ENCODE data around the gene GPR55. TPM values are rescaled to one million over a fixed set of nuclear protein-coding genes. Genes with fewer than 3 reads are reported as not detected.

The GPR55 gene
- polyA plus RNA-seq, 4 donors, result 0.22 to 1.6 (median 0.56) TPM

DNA sequence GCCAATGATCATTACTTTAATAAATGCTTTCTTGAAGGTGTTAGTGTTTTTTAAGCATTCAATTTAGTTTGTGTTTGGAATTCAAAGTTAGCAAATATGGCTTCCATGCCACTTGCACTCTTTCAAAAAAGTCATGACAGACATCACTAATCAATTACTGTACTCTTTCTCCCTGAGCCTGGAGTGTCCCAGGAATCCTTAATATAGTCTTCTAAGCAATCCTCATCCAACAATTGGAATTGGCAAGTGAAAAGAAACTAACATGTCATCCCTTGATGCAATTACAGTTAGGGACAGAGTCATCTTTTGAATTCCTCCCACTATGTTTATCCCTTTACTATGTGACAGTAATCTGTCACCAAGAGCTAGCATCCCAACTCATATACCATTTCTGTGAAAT, 29.7 kb upstream of the GPR55 start:
- DNase-seq (no peak), FAIRE-seq (no peak)
- Histone ChIP-seq H3K4me1 (ENCODE audit: control insufficient read depth in 3 of 3, insufficient read depth in 2 of 3, low read depth in 1 of 3, low read length in 2 of 3) (peaks cover 0 to 4% (median 0%) of the 10 kb centered on the region in 3 donors), H3K27me3 (ENCODE audit: control insufficient read depth in 3 of 3, insufficient read depth in 3 of 3, low read length in 3 of 3) (peaks cover 0 to 11% (median 5%) of the 10 kb centered on the region in 3 donors), H3K36me3 (ENCODE audit: control insufficient read depth in 3 of 3, insufficient read depth in 2 of 3, low read depth in 1 of 3, low read length in 3 of 3) (no peaks in the 10 kb centered on the region), H3K9me3 (ENCODE audit: control insufficient read depth in 2 of 2, insufficient read depth in 1 of 2, low read depth in 1 of 2, low read length in 1 of 2) (peaks cover 0 to 7% of the 10 kb centered on the region in 2 donors), H3K27ac (ENCODE audit: low read depth in 1 of 3, low read length in 2 of 3) (no peak overlapping the region), H3K4me3 (ENCODE audit: low read depth in 1 of 3, low read length in 3 of 3) (no peak overlapping the region)

DNA sequence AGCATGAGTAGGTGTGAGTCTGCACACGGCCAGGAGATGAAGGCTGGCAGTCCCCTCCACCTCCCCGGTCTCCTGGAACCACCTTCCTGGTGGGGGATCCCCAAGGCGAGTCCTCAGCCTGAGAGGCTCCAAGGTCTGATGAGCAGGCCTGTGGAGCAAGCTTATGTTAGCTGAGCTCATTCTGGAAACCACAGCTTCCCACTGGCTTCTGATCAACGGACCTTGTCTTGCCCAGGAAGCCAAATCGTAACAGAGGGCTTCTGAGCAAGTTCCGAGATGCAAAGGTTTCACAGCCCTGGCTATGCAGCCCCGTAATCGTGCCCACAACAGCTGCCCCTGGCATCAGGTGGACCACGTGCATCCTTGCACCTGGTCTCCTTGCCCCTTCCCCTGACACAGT, 28.8 kb upstream of the GPR55 start:
- peaks cover 0 to 7% of the 10 kb centered on the region in 2 donors for H3K9me3 ChIP-seq (ENCODE audit: control insufficient read depth in 2 of 2, insufficient read depth in 1 of 2, low read depth in 1 of 2, low read length in 1 of 2)
- FAIRE-seq, result no peak
- no peak overlapping the region for H3K27ac ChIP-seq (ENCODE audit: low read depth in 1 of 3, low read length in 2 of 3)
- peaks cover 0 to 11% (median 5%) of the 10 kb centered on the region in 3 donors for H3K27me3 ChIP-seq (ENCODE audit: control insufficient read depth in 3 of 3, insufficient read depth in 3 of 3, low read length in 3 of 3)
- H3K36me3 ChIP-seq (ENCODE audit: control insufficient read depth in 3 of 3, insufficient read depth in 2 of 3, low read depth in 1 of 3, low read length in 3 of 3), result no peaks in the 10 kb centered on the region
- WGBS, 3 donors, result 66 to 71% (median 71%) methylated on average over 9 of the region's 9 CpGs
- DNase-seq, result no peak
- H3K4me3 ChIP-seq (ENCODE audit: low read depth in 1 of 3, low read length in 3 of 3), result no peak overlapping the region
- H3K4me1 ChIP-seq (ENCODE audit: control insufficient read depth in 3 of 3, insufficient read depth in 2 of 3, low read depth in 1 of 3, low read length in 2 of 3), result peaks cover 0 to 4% (median 0%) of the 10 kb centered on the region in 3 donors

DNA sequence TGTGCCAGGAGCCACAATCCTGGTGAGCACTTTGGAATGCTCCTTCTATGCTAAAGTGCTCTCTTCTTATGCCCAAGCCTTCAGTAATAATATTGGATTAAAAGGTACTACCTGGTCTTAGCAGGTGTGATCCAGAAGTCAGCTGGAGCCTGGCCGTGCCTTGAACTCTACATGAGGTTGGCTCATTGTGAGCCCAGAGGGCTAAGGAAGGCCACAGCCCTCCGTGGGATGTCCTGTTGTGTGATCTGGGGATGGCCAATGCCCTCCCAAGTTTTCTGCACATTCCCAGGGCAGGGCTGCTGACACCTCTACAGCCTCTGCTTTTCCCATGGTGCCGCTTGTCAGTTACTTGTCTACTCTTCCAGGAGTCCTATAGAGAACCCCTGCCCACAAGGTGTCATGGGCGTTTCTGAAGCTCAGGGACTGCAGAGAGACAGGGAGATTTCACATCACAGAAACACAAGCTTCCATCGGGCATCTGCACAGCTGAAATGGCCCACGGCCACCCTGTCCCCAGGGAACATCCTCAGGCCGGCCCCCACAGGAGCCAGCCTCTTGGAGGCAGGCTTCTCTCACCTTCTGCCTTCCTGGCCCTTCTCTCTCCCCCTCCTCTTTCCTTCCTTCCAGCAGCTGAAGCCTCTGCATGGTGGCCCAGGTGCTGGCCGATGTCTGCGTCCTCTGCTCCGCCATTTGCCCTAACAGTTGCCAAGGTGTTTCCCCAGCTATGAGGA, 27.3 kb upstream of the GPR55 start:
- FAIRE-seq (no peak), DNase-seq (no peak)
- H3K27ac ChIP-seq (ENCODE audit: low read depth in 1 of 3, low read length in 2 of 3), result no peak overlapping the region
- H3K4me1 ChIP-seq (ENCODE audit: control insufficient read depth in 3 of 3, insufficient read depth in 2 of 3, low read depth in 1 of 3, low read length in 2 of 3), result no peaks in the 10 kb centered on the region
- no peak overlapping the region for H3K4me3 ChIP-seq (ENCODE audit: low read depth in 1 of 3, low read length in 3 of 3)
- WGBS, 3 donors, result 90 to 92% (median 92%) methylated on average over 10 of the region's 10 CpGs
- no peaks in the 10 kb centered on the region for H3K36me3 ChIP-seq (ENCODE audit: control insufficient read depth in 3 of 3, insufficient read depth in 2 of 3, low read depth in 1 of 3, low read length in 3 of 3)
- H3K9me3 ChIP-seq (ENCODE audit: control insufficient read depth in 2 of 2, insufficient read depth in 1 of 2, low read depth in 1 of 2, low read length in 1 of 2), result peaks cover 0 to 7% of the 10 kb centered on the region in 2 donors
- H3K27me3 ChIP-seq (ENCODE audit: control insufficient read depth in 3 of 3, insufficient read depth in 3 of 3, low read length in 3 of 3), result peaks cover 0 to 9% (median 5%) of the 10 kb centered on the region in 3 donors

DNA sequence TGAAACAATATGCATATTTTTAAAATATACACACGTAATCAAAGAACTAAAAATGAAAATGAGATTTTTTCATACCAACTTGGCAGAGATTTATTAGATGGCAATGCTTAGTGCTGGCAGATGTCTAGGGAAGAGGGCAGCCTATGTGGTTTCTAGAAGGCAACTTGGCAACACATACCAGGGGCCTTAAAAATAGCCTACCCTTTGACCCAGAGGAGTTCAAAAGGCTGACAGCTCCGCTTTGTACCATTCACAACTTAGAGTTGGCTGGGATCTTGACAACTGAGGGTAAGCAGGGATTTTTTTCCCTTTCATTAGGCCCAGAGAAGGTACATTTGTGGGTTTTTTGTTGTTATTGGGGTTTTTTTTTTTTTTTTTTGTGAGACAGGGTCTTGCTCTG, 26.4 kb upstream of the GPR55 start:
- Histone ChIP-seq H3K27ac (ENCODE audit: low read depth in 1 of 3, low read length in 2 of 3) (no peak overlapping the region), H3K27me3 (ENCODE audit: control insufficient read depth in 3 of 3, insufficient read depth in 3 of 3, low read length in 3 of 3) (peaks cover 0 to 2% (median 0%) of the 10 kb centered on the region in 3 donors), H3K4me1 (ENCODE audit: control insufficient read depth in 3 of 3, insufficient read depth in 2 of 3, low read depth in 1 of 3, low read length in 2 of 3) (no peaks in the 10 kb centered on the region), H3K4me3 (ENCODE audit: low read depth in 1 of 3, low read length in 3 of 3) (no peak overlapping the region), H3K9me3 (ENCODE audit: control insufficient read depth in 2 of 2, insufficient read depth in 1 of 2, low read depth in 1 of 2, low read length in 1 of 2) (peaks cover 0 to 7% of the 10 kb centered on the region in 2 donors), H3K36me3 (ENCODE audit: control insufficient read depth in 3 of 3, insufficient read depth in 2 of 3, low read depth in 1 of 3, low read length in 3 of 3) (no peaks in the 10 kb centered on the region)
- WGBS, 3 donors, result 85 to 92% (median 90%) methylated on average over 2 of the region's 2 CpGs
- FAIRE-seq (no peak), DNase-seq (no peak)

DNA sequence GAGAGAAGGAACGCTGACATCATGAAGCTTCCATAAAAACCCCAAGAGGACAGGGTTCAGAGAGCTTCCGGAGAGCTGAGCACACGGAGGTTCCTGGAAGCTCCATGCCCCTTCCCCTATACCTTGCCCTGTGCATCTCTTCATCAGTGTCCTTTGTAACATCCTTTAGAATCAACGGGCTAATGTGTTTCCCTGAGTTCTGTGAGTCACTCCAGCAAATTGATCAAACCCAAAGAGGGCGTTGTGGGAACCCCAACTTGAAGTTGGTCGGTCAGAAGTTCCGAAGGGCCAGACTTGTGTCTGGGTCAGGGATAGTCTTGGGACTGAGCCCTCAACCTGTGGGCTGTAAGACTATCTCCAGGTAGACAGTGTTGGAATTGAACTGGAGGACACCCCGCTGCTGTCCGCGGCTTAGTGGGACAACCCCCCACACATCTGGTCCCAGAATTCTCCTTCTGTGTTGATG, 25.9 kb upstream of the GPR55 start:
- WGBS, 3 donors, result 82 to 84% (median 82%) methylated on average over 10 of the region's 10 CpGs
- no peak overlapping the region for H3K4me3 ChIP-seq (ENCODE audit: low read depth in 1 of 3, low read length in 3 of 3)
- FAIRE-seq (no peak), DNase-seq (peak in 1 of 2 donors; percentile 54)
- no peaks in the 10 kb centered on the region for H3K4me1 ChIP-seq (ENCODE audit: control insufficient read depth in 3 of 3, insufficient read depth in 2 of 3, low read depth in 1 of 3, low read length in 2 of 3)
- peaks cover 0 to 7% of the 10 kb centered on the region in 2 donors for H3K9me3 ChIP-seq (ENCODE audit: control insufficient read depth in 2 of 2, insufficient read depth in 1 of 2, low read depth in 1 of 2, low read length in 1 of 2)
- no peak overlapping the region for H3K27ac ChIP-seq (ENCODE audit: low read depth in 1 of 3, low read length in 2 of 3)
- no peaks in the 10 kb centered on the region for H3K27me3 ChIP-seq (ENCODE audit: control insufficient read depth in 3 of 3, insufficient read depth in 3 of 3, low read length in 3 of 3)
- H3K36me3 ChIP-seq (ENCODE audit: control insufficient read depth in 3 of 3, insufficient read depth in 2 of 3, low read depth in 1 of 3, low read length in 3 of 3), result no peaks in the 10 kb centered on the region

DNA sequence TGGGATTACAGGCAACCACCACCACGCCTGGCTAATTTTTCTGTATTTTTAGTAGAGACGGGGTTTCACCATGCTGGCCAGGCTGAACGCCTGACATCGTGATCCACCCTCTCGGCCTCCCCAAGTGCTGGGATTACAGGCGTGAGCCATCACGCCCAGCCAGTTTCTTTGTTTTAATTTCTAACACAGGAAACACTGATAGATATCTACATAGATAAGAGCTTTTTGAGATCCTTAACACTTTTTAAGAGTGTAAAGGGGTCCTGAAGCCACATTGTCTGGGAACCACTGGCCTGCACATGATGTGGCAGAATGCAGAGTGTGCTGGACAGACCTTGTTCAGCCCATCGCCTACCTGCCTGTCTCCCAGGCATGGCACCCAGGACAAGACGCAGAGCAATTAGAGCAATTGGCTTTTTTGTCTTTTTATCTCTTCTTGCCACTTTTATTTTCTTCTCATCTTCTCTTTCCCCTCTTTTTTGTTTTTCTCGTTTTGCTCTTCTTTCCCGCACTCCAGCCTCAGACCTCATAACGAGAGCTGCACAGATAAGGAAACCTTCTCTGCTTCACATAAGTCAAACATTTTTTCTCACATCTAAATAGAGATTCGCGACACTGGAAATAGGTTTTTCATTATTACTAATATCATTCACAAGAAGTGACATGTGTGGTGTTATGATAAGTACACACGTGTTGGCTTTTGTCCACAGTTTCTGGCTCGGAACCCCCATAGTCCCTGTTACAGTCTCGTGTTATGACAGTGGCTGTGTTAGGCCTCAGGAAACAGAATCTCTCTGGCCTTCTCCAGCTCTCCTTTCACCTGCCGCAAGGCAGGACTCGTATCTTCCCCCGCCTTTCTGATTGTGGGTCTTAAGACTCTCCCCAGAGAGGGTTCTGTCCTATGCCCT, 25.2 kb upstream of the GPR55 start:
- 76 to 86% (median 79%) methylated on average over 20 of the region's 20 CpGs for WGBS, 3 donors
- DNase-seq, result no peak
- no peaks in the 10 kb centered on the region for H3K27me3 ChIP-seq (ENCODE audit: control insufficient read depth in 3 of 3, insufficient read depth in 3 of 3, low read length in 3 of 3)
- no peaks in the 10 kb centered on the region for H3K36me3 ChIP-seq (ENCODE audit: control insufficient read depth in 3 of 3, insufficient read depth in 2 of 3, low read depth in 1 of 3, low read length in 3 of 3)
- no peak for FAIRE-seq
- H3K27ac ChIP-seq (ENCODE audit: low read depth in 1 of 3, low read length in 2 of 3), result no peak overlapping the region
- H3K4me1 ChIP-seq (ENCODE audit: control insufficient read depth in 3 of 3, insufficient read depth in 2 of 3, low read depth in 1 of 3, low read length in 2 of 3), result no peaks in the 10 kb centered on the region
- H3K4me3 ChIP-seq (ENCODE audit: low read depth in 1 of 3, low read length in 3 of 3), result no peak overlapping the region
- H3K9me3 ChIP-seq (ENCODE audit: control insufficient read depth in 2 of 2, insufficient read depth in 1 of 2, low read depth in 1 of 2, low read length in 1 of 2), result peaks cover 0 to 7% of the 10 kb centered on the region in 2 donors

DNA sequence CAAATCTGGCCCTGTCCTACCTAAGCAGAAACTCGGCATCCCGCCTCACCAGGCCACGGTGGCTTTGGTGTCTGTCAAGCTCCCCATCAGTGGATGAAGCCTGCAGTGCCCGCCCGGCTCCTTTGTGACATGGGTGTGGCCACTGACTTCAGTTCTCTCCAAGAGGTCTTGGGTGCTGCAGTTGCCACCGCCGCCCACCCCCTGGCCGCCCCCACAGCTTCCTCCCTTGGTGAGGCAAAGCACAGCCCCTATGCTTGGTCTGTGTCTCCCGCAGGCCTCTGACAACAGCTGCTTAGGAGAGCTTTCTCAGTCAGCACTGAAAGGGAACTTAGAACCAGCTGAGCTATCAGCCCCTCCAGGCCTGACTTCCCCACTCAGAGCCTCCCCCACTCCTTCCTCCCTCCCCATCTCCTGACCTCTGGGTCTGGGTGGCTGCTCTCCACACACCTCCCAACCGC, 22.9 kb upstream of the GPR55 start:
- no peaks in the 10 kb centered on the region for H3K36me3 ChIP-seq (ENCODE audit: control insufficient read depth in 3 of 3, insufficient read depth in 2 of 3, low read depth in 1 of 3, low read length in 3 of 3)
- 66 to 87% (median 80%) methylated on average over 8 to 10 of the region's 10 CpGs for WGBS, 3 donors
- no peak overlapping the region for H3K4me3 ChIP-seq (ENCODE audit: low read depth in 1 of 3, low read length in 3 of 3)
- H3K4me1 ChIP-seq (ENCODE audit: control insufficient read depth in 3 of 3, insufficient read depth in 2 of 3, low read depth in 1 of 3, low read length in 2 of 3), result no peaks in the 10 kb centered on the region
- FAIRE-seq (no peak), DNase-seq (no peak)
- H3K27ac ChIP-seq (ENCODE audit: low read depth in 1 of 3, low read length in 2 of 3), result no peak overlapping the region
- no peaks in the 10 kb centered on the region for H3K27me3 ChIP-seq (ENCODE audit: control insufficient read depth in 3 of 3, insufficient read depth in 3 of 3, low read length in 3 of 3)
- H3K9me3 ChIP-seq (ENCODE audit: control insufficient read depth in 2 of 2, insufficient read depth in 1 of 2, low read depth in 1 of 2, low read length in 1 of 2), result peaks cover 0 to 4% of the 10 kb centered on the region in 2 donors

DNA sequence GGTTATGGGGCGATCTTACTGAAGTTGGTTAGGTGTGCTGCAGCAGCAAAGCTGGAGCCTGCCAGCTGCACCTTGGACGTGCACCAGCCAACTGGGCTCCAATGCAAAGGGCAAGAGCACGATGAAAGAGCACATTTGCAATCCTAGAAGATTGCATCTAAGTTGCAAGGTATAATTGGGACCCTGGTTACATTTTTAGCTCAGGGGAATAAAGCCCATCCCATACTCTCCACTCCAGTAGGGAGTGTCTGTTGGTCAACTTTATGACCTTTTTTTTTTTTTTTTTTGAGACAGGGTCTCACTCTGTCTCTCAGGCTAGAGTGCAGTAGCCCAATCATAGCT, 22.2 kb upstream of the GPR55 start:
- Histone ChIP-seq H3K4me3 (ENCODE audit: low read depth in 1 of 3, low read length in 3 of 3) (no peak overlapping the region), H3K9me3 (ENCODE audit: control insufficient read depth in 2 of 2, insufficient read depth in 1 of 2, low read depth in 1 of 2, low read length in 1 of 2) (no peaks in the 10 kb centered on the region), H3K27ac (ENCODE audit: low read depth in 1 of 3, low read length in 2 of 3) (no peak overlapping the region), H3K27me3 (ENCODE audit: control insufficient read depth in 3 of 3, insufficient read depth in 3 of 3, low read length in 3 of 3) (no peaks in the 10 kb centered on the region), H3K36me3 (ENCODE audit: control insufficient read depth in 3 of 3, insufficient read depth in 2 of 3, low read depth in 1 of 3, low read length in 3 of 3) (no peaks in the 10 kb centered on the region), H3K4me1 (ENCODE audit: control insufficient read depth in 3 of 3, insufficient read depth in 2 of 3, low read depth in 1 of 3, low read length in 2 of 3) (no peaks in the 10 kb centered on the region)
- DNase-seq, result no peak
- WGBS, 3 donors, result 69 to 92% (median 73%) methylated on average over 3 of the region's 3 CpGs
- FAIRE-seq, result no peak
